Stimulated activated CD4-positive, alpha-beta T cell treated with anti-CD3 and anti-CD28 coated beads, Interleukin-4, amount 100 ng/mL, for 4 hours (primary cell): Measurements from ENCODE around the gene FAM162A.
"Not testable (repeated sequence)": the region's sequence is repeated elsewhere in the genome, so short reads cannot be mapped to it uniquely, and the experiment has no call there.

Source experiments
- DNase-seq, 2 experiments: peaks; one replicate each; pipeline ENCODE4 v3.0.0-alpha.2; 2020

FAM162A gene

GRCh38 chr3:122421836-122422235 is 37.9 kb downstream of the FAM162A start:
- no peak for DNase-seq

- no peak for DNase-seq
These were observed 44.0 kb downstream of the FAM162A start for GRCh38 chr3:122427857-122428471.

- DNase-seq, result no peak
These were observed 46.4 kb downstream of the FAM162A start for GRCh38 chr3:122430371-122430770.

GRCh38 chr3:122435950-122436349 is 52.0 kb downstream of the FAM162A start:
- DNase-seq, result no peak

- DNase-seq, result no peak
These were observed 59.1 kb downstream of the FAM162A start for GRCh38 chr3:122443090-122443489.

- DNase-seq, result not testable (repeated sequence)
These were observed 59.9 kb downstream of the FAM162A start for GRCh38 chr3:122443762-122444490.

- not testable (repeated sequence) for DNase-seq
These were observed 60.5 kb downstream of the FAM162A start for GRCh38 chr3:122444491-122444887.

- DNase-seq, result not testable (repeated sequence)
These were observed 64.2 kb downstream of the FAM162A start for GRCh38 chr3:122448218-122448617.

GRCh38 chr3:122451371-122451770 is 67.4 kb downstream of the FAM162A start:
- DNase-seq, result no peak

- no peak for DNase-seq
These were observed 72.1 kb downstream of the FAM162A start for GRCh38 chr3:122456074-122456473.

GRCh38 chr3:122457706-122458105 is 73.7 kb downstream of the FAM162A start:
- no peak for DNase-seq

- no peak for DNase-seq
These were observed 75.0 kb downstream of the FAM162A start for GRCh38 chr3:122458992-122459391.

GRCh38 chr3:122461806-122462205 is 77.8 kb downstream of the FAM162A start:
- no peak for DNase-seq
